HG03457 (cell line): ENCODE measurements around the gene PRKCE.

Source experiments
- ATAC-seq: cut with Tn5 transposase; IDR thresholded peaks from one replicate; pipeline ENCODE4 v1.9.1; 2021; ENCODE audit warnings: moderate number of reproducible peaks; ENCODE audit not compliant: unreplicated experiment

PRKCE gene

DNA sequence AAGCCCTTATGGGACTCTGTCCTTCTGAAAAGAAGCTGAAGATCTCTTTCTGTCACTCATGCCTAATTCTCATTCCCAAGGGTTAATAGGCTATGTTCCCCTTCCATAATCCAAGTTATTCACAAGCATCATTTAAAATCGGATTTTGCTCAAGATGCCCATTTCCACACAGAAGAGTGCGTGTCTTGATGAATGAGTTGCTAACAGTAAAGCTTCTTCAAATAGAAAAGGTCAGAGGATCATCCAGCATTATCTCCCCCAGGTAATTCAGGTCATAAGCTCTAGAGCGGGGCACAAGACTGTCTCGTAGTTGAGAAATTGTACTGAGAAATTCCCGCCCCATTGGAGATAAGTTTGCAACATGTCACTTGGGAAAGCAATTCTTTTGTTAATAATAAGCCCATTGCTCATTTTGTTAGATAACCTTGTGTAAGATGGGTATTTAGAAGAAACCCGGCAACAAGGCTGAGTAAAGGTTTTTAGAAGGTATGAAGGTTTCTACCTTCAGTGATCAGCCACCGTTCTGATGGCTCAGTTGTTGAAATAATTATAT is 355.1 kb downstream of the PRKCE start:
- ATAC-seq: no peak

DNA sequence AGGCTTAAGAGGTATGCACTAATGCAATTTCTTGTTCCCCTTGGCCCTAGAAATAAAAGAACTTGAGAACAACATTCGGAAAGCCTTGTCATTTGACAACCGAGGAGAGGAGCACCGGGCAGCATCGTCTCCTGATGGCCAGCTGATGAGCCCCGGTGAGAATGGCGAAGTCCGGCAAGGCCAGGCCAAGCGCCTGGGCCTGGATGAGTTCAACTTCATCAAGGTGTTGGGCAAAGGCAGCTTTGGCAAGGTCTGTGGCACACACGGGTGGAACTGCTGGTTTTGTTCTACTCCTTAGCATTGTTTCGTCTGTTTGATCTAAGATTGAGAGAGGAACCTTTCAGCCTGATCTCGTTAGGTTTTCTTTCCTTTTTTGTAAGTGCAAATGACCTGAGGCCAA is 355.9 kb downstream of the PRKCE start:
- no peak for ATAC-seq

DNA sequence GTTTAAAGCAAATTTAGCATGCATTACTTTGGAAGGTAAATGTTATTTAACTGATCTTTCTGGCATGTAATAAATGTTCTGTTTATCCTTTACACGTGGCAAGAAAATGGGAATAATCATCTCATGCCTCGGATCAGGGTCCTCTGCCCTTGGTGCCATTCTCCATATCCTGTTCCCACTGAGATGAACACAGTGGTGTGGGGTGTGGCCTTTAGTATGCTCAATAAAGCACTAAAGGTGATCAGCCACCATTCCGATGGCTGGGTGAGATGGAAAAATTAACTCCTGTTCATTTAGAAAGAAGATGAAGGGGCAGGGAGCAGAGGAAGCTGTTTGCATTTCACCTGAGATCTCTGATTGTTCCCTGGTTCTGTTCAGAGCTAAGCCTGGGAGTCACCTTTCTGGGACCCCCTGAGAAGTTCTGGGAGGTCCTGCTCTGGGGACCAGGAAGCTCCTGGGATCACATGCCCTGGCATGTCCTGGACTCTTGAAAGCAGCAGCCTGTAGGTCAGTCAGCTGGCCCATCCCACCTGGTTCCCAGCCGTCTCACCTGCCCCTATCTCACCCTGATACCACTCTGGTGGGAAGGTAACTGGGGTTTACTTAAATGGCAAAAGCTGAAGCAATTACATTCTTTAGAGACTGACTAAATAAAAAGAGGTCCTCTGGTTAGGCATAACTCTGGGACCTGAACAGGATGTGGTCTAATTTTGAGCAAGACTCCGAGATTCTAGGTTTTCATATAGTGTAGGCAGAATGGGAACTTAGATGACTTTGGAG is 356.8 kb downstream of the PRKCE start:
- no peak for ATAC-seq

DNA sequence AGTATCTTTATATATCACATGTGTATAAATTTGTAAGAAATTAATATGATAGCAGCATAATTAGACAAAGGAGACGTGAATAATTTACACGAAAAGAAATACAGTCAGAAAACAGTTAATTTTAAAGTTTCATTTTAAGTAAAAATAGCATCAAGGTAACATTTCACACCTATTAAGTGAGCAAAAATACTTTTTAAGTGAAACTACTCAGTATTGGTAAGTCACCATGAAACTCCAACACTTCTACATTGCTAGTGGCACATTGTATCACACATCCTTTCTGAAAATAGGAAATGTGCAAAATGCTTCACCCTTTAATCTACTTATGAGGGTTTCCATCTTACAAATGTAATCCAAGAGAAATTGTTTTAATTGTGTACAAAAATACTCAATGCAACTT is 357.8 kb downstream of the PRKCE start:
- no peak for ATAC-seq

DNA sequence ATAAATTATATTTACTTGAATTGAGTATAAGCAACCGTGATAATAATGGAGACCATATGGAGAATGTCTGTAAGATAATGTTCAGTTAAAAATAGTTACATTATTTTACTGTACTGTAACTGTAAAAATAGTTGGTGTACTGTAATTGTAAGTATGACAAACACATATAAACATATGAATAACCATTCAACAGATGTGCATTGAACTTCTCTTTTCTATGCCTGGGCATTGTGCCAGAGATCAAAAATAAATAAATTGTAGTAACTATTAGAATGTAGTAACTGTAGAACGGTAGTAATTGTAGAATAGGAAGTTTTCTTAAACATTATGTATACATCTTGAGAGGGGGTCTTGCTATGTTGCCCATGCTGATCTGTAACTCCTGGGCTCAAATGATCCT is 358.3 kb downstream of the PRKCE start:
- ATAC-seq: no peak

DNA sequence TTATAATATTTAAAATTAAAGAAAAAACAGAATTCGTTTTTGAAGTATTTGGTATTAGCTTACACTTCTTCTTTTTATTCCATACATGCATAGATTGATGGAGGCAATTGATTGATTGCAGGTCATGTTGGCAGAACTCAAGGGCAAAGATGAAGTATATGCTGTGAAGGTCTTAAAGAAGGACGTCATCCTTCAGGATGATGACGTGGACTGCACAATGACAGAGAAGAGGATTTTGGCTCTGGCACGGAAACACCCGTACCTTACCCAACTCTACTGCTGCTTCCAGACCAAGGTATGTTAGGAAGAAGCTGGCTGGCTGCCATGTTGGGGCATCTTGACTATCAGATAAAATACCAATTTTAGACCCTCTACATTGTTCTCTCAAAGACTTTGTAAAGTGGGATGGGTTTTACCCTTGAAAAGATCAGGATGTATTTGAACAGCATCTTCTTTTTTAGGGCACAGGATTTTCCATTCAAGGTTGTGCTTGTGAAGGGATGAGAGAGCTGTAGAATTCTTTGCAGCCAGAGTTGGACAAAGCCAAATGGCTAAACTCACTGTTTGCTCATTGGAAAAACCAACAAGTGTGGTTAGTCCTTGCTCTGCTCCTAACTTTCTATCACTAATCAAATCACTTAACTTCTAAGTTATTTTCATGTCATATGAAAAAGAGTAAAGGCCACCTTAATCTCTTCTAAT is 358.9 kb downstream of the PRKCE start:
- ATAC-seq: no peak

DNA sequence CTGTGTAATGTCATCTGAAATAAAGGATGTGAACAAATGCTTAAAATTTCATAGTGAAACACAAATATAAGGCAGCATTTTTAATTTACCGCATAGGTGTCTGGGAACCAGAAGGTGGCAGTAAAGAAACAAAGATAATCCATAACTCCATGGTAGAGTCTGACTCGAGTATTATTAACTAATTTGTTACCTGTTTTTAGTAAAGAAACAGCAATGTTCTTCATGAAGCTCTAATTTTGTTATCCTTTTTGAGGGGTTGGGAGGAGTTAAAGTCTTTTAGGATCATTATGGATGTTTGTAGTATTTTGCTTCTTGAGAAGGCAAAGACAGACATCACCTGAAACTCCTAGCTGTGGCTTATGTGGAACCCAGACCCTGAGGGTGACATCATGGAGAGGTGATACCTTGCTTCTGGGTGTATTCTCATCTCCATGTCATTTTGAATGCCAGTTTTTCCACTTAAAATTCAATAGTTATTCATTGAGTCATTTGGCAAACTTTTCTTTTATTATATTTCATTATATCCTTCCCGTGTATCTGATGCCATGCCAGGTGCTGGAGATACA is 359.5 kb downstream of the PRKCE start:
- no peak for ATAC-seq

DNA sequence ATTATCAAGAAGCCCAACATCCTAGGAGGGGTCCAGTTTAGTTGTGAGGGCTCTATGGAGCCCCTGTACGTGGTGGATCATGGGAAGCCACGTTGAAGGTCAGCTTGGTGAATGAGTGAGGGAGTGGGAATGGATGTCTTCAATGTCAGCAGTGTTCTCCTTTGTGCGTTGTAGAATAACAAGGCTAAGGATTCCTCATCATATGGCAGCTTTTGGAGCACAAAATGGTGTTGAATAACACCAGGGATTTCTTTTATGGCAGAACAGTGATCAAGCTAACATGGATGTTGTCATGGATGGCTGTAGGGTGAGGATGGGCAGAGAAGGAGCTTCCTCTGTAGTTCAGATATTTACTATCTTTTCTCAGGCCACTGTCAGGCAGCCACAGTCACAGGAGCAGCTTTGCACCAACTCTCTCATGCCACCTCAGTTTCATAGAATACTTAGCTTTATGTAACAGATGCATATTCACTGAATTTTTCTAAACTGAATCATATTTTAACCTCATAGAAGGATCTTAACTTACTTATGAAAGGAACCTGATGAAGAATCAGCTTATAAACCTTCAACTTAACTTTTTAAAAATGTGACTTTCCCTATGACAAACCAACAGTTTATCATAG is 361.3 kb downstream of the PRKCE start:
- no peak for ATAC-seq

DNA sequence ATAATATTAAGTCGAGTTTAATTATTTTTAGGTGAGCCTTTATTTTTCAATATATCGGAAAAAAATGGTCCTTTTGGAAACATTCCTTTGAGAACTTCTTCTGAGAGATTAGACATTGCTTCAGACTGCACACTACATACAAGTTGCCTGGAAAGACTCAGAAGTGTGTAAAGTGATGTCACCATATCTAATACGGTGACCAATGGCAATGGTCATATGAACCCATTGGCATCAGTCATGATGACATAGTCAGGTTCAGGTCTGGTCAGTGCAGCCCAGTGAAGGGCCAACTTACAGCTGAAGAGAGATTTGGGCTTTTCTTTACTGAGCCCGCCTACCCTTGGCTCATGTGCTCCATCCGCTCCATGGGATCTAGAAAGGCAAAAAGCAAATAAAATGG is 362.3 kb downstream of the PRKCE start:
- no peak for ATAC-seq

DNA sequence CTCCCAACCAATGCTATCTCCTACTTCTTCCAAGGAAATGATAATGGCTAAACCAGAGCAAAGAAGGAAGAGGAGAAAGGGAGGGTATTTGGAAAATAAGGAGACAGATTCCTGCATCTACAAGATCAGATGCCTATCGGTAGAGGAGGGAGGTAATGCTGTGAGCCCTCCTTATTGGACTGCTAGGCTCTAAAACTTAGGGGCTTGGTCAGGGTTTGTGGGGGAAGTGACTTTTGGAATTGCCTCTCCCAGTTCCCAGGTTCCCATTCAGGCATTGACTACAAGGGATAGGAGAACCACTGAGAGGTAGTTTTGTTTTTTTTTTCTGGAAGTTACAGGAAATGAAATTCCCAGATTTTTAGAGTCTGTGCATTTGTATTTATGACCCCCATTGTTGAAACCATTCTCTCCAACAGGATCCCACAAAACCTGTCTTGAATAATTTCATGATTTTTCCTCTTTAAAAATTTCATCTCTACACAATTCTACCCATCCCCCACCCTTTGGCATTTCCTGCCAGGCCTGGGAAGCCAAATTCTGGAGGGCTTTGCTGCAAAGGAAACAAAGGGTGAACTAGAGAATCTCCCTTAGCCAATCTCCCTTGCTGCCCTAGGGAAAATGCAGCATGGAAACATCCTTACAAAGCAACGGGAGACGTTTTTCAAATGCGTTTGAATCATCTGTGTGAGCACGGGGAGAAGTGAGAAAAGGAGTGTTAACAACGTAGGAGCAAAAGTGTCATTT is 363.6 kb downstream of the PRKCE start:
- no peak for ATAC-seq

DNA sequence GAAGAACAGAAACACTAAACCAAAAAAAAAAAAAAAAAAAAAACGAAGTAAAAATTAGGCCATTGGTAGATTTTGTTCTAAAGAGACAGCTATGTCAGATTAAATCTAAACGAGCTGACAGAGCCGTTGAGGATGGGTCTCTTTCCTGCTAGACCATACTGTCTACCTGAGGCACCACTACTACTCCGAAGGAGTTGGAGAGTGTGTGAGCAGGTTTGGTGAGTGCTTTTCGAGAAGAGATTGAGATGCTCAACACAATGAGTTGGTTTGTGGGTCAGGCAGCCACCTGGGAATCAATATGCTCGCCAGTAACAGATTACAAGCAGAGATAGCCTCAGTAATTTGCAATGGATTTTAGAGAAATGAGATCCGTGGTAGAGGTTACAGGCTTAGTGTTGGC is 364.2 kb downstream of the PRKCE start:
- no peak for ATAC-seq

DNA sequence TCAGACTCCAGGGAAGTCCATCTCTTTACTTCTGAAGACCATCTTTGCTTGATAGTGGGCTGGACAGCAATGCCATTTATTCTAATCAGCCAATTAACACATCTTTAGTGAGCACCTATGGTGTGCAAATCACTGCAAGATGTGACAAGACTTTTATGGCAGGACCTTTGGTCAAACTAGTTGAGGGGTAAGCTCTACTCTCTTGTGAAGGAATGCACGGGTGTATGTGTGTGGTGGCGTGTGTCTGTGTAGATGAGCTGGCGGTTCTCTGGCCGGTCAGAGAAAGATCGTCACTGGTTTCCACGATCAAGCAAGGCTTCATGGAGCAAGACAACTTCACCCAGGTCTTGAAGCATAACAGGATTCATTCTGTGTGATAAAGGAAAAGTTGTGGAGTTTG is 364.6 kb downstream of the PRKCE start:
- no peak for ATAC-seq

DNA sequence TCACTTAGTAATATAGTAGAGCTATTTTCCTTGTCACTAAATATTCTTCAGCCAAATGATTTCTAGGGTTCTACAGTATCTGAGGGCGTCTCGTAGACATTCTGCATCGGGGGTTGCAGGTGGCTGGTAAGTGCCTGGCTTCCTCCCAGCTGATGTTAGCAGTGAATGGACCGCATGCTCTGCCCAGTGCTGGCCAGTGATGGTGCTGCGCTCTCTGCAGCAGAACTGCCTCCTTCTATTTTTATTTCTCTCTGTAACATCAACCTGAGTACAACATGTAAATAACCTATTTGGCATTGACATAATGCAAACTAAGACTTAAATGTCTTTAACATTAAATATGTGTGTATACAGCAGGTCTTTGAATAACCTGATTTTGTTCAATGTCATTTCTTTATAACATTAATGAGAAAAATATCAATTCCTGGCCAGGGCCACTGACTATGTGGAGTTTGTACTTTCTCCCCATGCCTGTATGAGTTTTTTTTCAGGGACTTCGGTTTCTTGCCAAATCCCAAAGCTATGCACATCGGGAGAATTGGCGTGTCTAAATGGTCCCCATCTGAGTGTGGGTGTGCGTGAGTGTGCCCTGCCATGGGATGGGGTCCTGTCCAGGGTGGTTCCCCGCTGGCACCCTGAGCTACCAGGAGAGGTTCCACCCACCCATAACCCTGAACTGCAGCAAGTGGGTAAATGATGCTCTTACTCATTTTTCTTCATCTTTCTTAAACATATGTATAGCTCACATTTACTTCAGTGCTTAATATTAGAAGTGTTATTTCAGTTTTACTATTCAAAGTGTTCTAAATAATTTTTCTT is 367.5 kb downstream of the PRKCE start:
- no peak for ATAC-seq

DNA sequence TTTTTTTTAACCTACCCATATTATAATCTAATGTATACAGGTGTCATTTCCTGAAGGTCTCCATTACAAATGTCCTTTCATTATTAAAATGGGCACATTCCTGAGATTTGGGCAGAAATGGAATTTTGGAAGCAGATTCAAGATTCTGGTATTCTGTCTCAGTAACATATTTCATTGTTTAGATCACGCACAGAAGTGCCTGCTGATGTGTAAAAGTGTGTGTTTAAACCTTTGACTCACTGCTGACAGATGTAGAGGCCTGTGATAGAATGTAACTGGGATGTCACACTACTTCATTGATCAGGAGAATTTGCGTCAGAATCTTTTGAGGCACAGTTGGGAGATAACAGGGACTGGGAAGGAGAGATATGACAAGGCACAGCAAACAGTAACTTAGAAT is 368.9 kb downstream of the PRKCE start:
- ATAC-seq: no peak

DNA sequence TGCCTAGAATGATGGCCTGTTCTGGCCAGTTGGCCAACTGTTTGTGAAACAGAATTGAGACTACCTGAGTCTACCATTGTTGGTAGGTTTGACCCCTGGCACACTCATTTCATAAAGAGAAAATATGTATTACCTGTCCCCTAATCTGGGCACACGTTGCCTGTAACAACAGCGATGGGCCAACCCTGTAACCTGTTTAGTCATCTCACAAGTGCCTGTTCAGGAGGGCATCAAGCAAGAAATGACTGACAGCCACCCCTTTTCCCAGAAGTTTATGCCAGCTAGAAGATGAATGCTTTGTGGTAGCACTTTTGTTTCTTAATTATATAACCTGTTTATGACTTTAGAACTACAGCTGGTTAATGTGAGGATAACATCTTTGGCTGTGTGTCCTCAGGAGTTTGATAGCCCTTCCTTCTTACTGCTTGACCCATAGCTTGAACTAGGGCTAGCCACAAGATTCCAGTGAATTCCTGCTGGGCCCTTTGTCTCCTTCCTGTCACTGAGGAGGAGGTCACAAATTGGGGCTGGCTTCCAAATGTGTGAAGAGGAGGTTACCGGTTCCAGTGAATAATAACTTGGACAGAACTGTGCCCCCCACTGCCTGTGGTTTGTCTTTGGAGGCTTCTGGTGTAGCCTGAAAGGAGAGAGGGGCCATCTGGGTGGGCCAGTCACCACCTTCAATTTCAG is 371.8 kb downstream of the PRKCE start:
- no peak for ATAC-seq

DNA sequence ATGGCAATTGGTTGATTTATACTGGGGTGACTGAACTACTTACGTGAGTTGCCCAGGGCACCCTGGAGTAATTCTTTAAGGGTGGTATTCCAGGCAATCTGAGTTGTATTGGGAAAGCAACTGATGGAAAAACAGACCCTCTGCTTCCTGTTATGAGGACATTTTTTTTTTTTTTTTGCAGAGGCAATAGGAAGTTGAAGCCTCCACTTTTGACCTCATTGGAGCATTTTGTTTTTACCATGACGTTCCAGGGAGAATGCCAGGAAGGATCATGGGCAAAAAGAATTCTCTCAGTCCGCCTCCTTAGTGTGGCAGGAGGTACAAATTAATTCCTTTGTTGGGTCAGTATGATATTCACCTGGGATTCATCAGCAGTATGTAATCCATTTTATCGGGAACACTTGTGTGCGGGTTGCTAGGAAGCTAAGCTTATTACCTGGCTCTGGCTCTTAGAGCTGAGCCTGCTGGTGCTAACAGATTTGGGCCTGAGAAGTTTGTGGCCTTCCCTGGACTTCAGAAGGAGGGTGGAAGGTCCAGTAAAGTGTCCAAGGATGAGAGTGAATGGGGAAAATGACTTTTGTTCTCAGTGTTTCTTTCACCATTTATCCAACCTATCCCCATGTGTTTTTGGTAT is 372.8 kb downstream of the PRKCE start:
- no peak for ATAC-seq

DNA sequence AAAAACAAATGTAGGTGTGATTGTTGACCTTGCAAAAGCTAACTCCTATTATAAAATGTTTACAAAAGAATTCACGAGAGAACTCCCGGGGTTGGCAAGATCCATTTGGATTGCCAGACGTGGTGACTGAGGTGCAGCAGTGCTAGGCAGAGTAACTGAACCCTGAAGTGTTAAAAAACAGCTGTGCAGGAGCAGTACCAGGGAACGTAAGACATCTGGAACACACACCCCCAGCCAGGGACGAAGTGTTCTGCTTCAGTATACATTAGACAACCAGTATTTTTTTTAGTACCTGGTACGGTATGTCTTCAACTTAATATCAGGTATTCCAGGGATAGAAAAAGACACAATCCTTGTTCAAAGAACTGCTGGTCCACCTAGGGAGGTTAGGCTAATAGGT is 373.6 kb downstream of the PRKCE start:
- ATAC-seq: no peak

DNA sequence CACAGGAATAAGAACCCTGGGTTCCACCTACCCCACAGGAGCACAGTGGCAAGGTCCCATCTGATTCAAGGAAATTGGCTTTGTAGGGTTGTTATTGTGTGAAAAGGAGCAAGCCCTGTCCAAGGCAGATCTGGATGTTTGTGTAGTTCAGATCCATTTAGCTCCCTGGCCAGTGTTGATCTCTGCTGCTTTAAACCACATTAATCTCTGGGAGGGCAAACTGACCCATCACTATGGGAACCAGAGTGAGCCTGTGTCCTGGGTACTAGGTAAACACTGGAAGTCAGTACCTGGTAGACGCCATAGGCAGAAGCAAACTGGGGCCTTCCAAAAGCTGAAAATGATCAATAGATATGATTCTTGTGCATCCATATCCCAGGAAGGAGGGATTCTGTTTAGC is 374.2 kb downstream of the PRKCE start:
- no peak for ATAC-seq

DNA sequence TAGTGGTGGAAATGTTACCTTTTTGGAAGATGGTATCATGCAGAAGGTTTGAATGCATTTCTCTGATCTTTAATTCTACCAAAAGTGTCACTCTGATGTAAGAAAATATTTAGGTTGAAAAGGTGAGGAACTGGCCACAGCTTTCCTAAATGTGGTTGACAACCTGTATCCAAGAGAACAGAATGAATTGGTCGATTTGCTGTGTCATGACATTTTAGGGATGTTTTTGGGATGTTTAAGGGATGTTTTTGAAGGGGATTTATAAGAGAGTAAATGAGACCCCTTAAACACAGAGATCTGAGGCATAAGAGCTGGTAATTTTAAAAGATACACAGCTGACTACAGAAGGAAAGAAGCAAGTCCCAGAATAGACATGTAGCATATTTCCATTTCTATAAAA is 375.0 kb downstream of the PRKCE start:
- no peak for ATAC-seq
